Stimulated activated CD8-positive, alpha-beta memory T cell treated with anti-CD3 and anti-CD28 coated beads, Interleukin-12 subunit alpha, Interleukin-12 subunit beta, amount 100 ng/mL, for 24 hours (primary cell): ENCODE results near the gene WNT3A.
"Not testable (repeated sequence)": the region's sequence is repeated elsewhere in the genome, so short reads cannot be mapped to it uniquely, and the experiment has no call there.

Source experiments
- DNase-seq: peaks from one replicate; pipeline ENCODE4 v3.0.0-alpha.2; 2020; ENCODE audit errors: extremely low read depth

Gene WNT3A

DNA sequence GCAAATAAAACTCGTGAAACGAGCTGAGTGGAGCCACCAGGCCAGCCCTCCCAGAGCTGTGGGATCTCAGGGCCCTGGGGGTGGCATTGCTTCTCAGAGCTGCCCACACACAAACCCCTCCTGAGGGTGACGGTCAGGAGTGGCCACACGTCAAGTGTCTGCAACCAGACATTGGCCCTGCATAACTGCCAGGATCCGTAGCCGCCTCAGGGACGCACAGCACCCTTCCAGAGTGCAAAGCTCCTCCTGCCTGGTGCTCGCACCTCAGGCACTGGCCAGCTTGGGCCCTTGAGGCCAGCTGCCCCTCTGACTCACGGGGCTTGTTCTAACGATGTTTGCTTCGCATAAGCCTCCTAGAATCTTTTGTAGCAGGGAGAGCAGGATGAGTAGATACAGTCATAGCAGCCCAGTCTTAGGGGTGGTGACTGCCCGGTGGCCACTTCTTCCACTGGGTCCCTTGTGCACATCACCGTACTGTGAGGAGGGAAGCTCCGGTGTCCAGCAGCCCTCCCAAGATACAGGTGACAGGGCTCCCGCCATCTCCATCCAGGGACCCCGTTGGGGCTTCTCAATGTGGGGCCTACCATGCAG is 5.0 kb downstream of the WNT3A start:
- DNase-seq, result no peak

DNA sequence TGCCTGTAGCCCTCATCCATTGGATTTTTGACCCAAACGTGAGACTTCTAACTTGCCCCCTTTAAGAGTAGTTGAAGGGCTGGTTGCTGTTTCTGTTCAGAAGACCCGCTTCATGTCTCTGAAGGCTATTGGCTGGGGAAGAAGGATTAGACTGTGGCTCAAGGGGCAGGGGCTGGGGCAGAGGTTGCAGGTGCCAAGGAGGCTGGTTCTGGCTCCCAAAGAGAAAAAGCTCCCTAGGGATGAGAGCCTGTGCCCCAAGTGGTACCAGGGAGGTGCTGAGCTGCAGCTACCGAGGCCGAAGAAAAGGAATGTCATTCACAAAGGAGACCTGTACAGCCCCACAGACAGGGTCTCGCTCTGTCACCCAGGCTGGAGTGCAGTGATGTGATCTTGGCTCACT is 5.8 kb downstream of the WNT3A start:
- no peak for DNase-seq

DNA sequence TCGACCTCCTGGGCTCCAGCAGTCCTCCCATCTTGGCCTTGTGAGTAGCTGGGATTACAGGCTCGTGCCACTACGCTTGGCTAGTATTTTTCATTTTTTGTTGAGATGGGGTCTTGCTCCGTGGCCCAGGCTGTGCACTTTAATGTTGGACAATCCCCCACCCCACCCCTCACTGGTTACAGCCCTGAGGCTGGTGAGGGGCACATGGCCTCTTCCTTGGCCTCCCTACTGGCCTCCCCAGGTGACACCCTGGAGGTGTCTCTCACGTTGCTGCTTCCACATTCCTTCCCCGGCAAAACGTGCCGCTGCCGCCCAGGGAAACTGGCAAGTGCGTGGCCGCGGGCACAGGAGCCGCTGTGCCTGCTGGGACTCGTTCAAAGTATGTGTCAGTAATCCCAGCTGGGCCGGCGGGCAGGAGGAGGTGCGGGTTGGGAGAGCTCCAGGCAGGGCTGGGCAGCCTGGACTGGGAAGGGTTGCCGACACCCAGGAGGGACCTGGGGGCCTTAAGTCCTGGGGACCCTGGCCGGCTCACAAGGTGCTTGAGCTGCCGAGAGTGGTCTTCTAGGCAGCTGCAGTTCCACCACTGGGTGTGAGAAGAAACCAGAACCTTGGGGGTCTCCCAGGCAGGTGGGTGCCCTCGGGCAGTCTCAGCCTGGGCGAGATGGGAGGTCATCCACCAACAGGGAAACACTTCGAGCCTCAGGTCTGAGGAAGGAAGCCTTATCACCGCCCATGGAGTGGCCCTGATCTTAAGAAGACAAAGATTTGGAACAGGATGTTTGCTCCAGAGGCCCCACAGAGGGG is 6.5 kb downstream of the WNT3A start:
- DNase-seq, result no peak

DNA sequence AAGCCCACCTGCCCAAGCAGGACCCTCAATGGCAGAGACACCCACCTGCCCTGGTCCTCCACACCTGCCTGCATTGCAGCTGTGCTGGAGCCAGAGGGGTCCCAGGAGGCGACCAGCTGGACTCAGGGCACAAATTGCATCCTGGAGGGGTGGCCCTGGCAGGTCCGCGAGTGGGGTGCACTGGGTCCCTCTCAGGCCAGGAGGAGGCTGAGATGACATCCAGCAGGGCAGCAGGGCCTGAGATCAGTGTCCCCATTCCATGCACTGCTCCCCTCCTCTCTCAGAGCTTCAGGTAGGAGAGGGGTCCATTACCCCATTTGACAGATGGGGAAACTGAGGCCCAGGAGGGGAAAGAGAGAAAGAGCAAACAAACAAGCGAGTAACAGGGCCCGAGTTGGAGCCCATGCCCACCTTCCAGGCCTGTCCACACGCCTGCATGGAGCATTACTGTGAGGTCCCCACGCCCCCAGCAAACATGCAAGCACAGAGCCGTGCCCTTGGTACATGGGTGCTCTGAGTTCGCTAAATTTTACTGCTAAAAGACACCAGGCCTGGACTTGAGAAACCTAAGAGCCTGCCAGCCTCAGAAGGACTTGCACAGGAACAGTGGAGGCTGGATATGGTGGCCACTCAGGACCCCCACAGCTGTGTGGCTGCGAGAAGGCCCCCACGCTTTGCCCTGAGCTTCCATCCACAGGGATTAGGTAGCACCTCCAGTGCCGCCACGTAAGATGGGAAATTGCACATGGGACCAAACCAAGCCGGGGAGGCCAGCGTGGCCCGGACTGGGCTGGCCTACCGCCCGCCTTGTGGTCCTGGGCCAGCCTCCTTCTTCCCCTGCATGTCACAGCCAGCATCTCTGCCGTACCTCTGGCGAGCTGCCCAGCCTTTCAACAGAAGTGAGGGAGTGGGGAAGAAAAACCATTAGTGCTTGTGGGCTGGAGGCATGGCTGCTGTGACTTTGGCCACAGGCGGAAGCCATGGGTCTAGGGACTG is 7.4 kb downstream of the WNT3A start:
- no peak for DNase-seq

DNA sequence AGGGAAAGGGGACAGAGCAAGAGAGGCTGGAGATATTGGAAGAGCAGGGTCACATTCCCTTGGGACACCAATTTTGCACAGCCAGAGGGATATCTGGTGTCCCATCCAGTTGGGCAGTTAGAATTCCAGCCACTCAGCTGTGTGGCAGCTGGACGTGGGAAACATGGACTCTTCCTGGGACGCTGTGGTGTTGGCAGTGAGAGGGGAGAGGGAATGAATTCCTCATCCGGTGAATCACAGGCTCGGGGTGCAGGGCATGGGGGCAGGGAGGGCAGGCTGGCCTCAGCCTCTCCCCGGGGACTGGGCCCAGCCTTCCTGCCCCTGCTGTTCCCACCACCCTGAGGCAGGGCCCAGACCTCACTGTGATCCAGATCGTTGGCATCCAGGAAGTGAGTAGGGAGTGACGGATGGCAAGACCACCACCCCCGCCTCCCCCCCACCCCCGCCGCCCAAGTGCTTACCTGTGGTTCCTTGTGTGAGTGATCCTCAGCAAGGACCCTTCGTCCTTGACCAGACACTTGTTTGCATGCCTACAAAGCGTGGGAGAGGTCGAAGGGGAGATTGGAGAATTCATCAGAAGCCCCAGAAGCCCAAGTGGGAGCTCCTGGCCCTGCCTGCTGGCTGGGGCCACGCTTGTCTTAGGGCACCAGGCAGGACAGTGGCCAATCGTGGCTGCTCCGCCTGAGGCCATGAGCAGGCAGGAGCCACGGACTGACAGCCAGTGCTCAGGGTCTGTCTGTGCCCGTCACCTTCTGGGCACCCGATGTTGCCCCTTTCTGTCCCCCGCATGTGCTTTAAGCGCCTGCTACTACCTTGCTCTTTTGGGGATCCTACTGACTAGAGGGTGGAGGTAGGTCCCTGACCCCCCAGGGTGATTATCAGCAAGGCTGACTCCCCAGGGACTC is 8.7 kb downstream of the WNT3A start:
- no peak for DNase-seq

DNA sequence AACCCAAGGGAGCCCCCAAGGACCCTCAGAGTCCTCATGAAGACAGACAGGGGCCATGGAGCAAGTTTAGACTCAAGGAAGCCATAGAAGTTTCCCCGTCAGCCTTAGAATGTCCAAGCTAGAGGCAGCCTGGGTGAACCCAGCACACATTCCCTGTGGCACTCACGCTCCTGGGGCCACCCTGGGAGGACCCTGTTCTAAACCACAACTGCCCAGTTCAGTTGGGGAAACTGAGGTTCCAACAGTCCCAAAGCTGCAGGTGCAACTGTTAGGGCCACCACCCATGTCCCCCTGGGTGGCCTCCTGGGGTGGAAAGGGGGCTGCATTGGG is 9.3 kb downstream of the WNT3A start:
- no peak for DNase-seq

DNA sequence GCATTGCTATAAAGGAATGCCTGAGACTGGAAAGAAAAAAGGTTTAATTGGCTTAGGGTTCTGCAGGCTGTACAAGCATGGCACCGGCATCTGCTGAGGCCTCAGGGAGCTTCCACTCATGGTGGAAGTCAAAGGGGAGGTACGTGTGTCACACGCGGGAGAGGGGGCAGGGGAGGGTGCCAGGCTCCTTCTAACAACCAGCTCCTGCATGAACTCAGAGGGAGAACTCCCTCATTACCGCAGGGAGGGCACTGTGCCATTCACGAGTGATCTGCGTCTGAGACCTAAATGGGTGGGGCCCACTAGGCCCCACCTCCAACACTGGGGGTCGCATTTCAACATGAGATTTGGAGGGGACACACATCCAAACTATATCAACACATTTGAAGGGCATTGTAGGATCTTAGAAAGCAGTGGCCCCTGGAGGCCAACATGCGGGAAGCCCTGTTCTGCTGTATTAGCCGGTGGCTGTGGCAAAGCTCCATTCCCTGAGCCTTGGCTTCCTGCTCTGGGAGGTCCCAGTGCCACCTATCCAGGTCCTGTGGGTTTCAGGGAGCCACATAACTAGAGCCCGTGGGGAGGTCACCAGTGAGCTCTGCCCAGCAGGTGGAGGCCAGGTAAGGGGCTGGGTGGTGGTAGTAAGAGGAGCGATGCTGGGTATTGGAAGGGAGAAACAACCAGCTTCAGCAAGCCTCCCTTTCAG is 10.0 kb downstream of the WNT3A start:
- DNase-seq, result no peak

DNA sequence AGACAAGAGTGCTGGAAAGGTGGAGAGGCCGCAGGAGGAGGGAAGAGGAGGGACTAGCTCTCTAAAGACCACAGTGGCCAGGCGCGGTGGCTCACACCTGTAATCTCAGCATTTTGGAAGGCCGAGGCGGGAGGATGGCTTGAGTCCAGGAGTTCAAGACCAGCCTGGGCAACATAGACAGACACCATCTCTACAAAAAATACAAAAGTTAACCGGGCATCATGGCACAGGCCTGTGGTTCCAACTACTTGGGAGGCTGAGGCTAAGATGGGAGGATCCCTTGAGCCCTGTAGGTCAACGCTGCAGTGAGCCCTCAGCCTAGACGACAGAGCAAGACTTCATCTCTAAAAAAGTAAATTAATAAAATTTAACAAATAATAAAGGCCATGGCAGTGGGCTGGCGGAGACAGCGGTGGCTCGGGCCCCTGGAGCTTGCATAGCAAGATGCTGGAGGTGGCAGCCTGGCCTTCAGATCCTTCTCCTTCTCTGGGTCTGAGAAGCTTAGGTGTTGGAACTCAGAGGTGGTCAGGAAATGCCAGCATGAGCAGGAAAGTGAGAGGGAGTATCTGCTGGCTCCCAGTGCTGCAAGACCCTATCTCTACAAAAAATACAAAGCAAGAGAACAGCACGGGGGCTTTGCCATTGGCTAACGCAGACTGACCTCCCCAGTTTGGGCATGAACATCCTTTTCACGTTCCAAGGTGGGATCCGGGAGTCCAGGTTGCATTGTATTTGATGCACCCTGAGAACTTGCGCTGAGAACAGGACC is 10.7 kb downstream of the WNT3A start:
- no peak for DNase-seq

DNA sequence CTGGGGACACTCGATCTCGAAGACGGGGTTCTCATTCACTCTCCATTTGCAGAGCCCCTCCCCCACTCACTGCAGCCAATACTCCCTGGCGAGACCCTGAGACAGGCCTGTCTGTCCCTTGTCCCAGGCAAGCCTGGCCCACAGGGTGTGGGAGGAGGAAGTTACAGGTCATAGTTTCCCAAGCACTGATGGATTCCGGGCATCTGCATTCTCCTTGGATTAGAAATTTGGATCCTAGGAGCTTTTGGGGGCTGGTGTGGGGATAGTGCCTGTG is 11.3 kb downstream of the WNT3A start:
- DNase-seq, result no peak

DNA sequence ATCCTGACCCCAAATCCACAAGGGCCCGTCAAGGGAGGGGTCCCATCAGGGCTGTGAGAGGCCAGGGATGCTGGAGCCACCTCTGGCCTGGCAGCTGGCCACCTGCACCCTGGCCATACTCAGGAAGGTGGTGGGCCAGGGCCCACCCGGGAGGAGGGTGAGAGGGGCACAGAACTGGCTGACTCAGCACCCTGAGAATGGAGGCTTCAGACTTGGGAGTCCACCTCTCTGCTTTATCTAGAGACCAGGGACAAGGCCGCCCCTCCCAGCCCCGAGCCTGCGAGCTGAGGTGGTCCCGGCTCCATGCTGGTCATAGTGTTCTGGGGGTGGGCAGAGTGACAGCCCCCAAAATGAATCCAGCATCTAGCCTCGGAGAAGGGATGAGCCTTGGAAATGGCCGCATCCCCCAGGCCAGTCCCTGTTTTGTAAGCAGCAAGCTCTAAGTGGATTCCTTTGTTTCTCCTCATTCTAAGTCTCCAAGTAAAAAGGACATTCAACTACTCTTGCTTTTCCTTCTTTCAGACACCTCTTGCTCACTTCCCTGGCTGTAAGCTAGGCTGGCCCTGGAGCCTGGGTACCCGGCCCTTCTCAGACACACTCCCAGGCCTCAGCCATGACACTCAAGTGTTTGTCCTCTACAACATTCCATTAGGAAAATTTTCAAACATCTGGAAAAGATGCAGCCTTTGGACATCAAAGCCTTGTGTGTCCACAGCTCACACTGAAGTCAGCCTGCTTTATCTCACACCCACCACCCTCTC is 12.3 kb downstream of the WNT3A start:
- no peak for DNase-seq

DNA sequence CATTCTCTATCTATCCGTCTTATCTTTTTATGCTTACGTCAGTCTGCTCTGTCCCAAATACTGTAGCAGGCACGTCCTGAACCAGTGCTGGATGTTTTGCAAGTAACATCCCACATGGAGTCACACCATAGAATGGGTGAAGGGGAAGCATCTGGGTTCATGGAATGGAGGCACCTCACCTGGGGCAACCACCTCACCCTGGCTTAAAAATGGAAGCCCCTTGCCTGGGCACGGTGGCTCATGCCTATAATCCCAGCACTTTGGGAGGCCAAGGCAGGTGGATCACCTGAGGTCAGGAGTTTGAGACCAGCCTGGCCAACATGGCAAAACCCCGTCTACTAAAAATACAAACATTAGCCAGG is 12.9 kb downstream of the WNT3A start:
- DNase-seq, result not testable (repeated sequence)

DNA sequence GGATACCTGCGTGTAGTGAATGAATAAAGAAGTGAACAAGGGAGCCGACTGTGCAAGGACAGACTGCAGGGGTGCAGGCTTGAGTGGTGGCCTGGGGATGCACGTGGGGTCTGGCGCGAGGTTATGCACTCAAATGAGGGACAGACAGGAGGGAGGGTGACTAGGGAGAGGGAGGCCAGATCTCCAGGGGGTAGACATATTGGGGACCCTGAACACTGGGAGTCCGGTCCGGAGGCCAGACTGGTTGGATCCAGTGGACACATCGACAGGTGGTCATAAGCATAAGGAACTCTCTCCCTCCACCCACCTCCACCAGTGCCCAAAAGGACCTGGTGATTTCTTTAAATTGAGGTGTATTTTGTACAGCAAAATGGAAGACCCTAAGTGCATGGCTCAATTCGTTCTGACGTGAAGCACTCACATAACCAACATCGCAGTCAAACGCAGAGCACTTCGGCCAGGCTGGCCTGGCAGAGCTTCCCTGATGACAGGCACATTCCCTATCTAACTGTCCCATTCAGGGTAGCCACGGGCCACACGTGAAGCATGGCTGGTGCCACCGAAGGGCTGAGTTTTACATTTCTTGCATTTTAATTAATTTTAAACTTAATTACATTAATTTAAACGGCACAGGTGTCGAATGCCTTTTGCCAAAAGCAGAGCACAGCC is 14.0 kb downstream of the WNT3A start:
- DNase-seq, result no peak

DNA sequence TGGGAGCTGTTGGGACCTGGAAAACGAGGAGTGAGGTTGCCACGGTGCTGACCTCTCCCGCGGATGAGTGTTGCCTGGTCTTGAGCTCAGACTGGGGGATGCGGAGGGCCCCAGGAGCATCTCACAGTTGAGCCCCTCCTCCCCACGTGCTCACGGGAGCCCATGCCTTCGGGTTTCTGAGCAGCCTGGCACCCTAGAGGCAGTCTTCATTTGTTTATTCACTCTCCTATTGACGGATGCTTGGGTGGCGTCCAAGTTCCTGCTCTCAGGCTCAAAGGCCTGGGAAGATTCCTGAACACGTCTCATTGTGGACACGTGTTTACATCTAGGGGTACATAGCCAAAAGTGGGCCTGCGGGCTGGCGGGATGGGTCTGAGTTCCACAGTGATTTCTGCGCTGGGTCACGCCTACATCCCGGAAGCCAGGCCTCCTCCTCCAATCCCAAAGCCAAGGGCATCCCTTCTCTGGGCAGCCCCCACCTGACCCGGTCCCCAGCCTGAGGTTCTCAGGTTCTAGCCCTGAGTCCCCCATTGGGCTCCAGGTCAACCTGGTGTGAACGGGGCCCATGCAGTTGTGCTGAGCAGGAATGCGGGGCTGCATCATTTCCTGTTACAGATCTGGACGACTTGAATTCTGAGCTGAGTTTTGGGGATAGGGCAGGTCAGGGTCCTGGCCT is 14.7 kb downstream of the WNT3A start:
- no peak for DNase-seq

DNA sequence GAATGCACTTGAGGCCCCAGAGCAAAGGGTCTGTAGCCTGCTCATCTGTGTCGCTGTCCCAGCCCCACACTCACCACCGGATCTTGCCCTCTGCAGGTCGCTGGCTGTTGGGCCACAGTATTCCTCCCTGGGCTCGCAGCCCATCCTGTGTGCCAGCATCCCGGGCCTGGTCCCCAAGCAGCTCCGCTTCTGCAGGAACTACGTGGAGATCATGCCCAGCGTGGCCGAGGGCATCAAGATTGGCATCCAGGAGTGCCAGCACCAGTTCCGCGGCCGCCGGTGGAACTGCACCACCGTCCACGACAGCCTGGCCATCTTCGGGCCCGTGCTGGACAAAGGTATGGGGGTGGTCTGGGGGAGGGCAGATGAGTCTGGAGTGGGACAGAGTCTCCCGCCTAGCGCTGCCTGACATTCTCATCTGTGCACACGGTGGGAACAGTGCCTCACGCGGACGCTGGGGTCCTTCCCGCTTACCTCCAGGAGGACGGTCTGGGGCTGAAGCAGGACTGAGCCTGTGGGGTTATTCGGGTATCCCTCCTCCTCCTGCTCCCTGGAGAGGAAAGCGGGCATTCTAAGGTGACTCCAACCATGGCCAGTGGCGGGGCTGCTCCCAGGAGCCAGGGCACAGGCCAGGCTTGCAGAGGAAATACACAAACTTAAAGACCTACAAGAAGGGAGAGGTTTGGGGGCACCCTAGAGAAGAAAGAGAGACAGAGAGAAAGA is 15.9 kb downstream of the WNT3A start:
- DNase-seq, result no peak

DNA sequence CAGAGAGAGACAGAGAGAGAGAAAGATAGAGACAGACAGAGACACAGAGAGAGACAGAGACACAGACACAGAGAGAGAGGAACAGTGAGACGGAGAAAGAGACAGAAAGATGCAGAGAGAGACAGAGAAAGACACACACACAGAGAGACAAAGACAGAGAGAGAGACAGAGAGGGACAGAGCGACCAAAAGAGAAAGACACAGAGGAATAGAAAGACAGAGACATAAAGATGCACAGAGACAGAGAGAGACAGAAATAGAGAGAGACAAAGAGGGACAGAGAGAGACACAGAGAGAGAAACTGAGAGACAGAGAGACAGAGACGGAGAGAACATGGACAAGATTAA is 16.5 kb downstream of the WNT3A start:
- DNase-seq, result no peak

DNA sequence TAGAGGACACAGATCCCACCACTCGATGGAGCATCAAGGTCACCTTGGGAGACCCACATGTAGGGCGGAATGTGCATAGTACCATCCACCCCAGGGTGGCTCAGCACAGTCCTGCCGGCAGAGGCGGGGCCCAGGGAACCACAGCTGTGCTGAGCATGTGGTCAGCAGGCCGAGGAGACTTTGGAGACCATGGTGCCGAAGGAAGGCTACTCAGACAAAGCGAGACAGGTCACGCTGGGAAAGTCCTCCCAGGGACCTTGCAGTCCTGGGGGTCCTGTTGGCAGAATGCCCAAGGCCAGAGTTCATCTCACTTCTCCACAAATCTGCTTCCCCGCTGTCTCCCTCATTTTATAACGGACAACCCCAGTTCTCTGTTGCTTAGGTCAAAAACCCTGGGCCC is 22.5 kb downstream of the WNT3A start:
- DNase-seq, result no peak

DNA sequence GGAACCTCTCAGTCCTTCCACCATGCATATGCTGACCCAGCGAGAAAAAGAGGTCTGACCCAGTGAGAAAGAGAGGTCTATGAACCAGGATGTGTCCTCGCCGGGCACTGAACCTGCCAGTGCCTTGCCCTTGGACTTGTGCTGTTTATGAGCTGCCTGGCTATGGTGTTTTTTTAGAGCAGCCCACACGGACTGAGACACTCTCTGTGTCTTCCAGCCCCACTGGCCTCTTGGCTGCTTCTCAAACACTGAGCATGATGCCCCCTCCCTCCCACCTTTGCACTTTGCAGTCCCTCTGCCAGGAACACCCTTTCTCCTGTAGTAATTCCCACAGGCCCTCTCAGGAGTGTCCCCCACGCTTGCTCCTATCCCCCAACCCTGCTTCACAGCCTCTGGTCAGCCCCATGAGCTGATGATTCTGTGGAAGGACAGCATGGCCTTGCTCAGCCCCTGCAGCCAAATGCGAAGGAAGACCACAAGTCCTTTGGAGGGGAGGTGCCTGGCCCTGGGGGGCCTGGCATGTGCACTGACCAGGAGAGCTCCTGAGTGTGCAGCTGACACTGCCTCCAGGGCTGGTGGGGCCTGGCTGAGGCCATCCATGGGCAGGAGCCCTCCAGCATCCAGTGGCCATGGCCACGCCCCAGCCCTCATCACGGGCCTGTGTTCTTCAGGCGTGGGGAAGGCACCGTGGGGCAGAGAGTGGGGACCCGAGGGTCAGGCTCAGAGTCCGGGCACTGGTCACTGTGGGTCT is 23.8 kb downstream of the WNT3A start:
- DNase-seq, result no peak
